Liver (tissue), 3 donors: ENCODE data around the gene C15orf39.
"Not testable (repeated sequence)": the region's sequence is repeated elsewhere in the genome, so short reads cannot be mapped to it uniquely, and the experiment has no call there.

Experiments
- FOXA2 ChIP-seq: IDR thresholded peaks from 2 replicates; pipeline ENCODE4 v1.6.1; 2016; ENCODE audit warnings: antibody characterized with exemption
- GABPA ChIP-seq, 2 donors: IDR thresholded peaks in 1 of 2; conservative IDR thresholded peaks in 1 of 2; 2 replicates each; pipeline ENCODE4 v1.6.1; 2016; ENCODE audit warnings: antibody characterized with exemption in 2 of 2, mild to moderate bottlenecking in 1 of 2, moderate library complexity in 1 of 2
- HNF4A ChIP-seq, 2 donors: conservative IDR thresholded peaks; 2 replicates each; pipeline ENCODE4 v1.6.1; 2016; ENCODE audit warnings: antibody characterized with exemption in 2 of 2, mild to moderate bottlenecking in 2 of 2
- RAD21 ChIP-seq, 2 donors: IDR thresholded peaks; 2 replicates each; pipeline ENCODE4 v1.6.1; 2016; ENCODE audit warnings: antibody characterized with exemption in 2 of 2, mild to moderate bottlenecking in 2 of 2
- SP1 ChIP-seq: IDR thresholded peaks from 2 replicates; pipeline ENCODE4 v1.6.1; 2018; ENCODE audit warnings: antibody characterized with exemption, mild to moderate bottlenecking
- TAF1 ChIP-seq: conservative IDR thresholded peaks from 2 replicates; pipeline ENCODE4 v1.6.1; 2016; ENCODE audit warnings: antibody characterized with exemption, mild to moderate bottlenecking
- TF ChIP-seq, protein P1 (sequence below): fragments of 150-350 bp; IDR thresholded peaks from 2 replicates; pipeline ENCODE4 v1.5.1; 2017; ENCODE audit warnings: improper control_type of control experiment, low read depth, low read length; ENCODE audit not compliant: missing input control
- TF ChIP-seq, protein P2 (sequence below): IDR thresholded peaks from 2 replicates; pipeline ENCODE4 v1.6.1; 2016; ENCODE audit warnings: antibody characterized with exemption
- donor health status: healthy.
- donor health status: healthy.

DNA sequence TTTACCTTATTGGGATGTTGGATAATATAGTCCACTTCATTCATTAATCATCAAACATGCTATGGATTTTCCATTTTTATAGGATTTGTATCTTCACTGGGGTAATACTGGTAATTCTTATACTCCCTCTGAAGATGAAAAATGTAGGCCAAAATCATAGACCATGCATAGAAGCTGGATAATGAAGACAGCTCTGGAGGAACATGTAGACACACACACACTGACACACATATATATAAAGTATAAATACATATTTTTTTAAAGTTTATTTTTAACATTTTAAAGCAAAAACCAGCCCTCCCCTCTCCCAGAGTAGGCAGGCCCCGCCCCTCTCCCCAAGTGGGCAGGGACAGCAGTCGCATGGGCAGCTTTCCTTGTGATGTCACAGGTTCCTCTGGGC, 56.4 kb downstream of the C15orf39 start, which contains the start of gene GOLGA6C:
- TF ChIP-seq, protein P1, sequence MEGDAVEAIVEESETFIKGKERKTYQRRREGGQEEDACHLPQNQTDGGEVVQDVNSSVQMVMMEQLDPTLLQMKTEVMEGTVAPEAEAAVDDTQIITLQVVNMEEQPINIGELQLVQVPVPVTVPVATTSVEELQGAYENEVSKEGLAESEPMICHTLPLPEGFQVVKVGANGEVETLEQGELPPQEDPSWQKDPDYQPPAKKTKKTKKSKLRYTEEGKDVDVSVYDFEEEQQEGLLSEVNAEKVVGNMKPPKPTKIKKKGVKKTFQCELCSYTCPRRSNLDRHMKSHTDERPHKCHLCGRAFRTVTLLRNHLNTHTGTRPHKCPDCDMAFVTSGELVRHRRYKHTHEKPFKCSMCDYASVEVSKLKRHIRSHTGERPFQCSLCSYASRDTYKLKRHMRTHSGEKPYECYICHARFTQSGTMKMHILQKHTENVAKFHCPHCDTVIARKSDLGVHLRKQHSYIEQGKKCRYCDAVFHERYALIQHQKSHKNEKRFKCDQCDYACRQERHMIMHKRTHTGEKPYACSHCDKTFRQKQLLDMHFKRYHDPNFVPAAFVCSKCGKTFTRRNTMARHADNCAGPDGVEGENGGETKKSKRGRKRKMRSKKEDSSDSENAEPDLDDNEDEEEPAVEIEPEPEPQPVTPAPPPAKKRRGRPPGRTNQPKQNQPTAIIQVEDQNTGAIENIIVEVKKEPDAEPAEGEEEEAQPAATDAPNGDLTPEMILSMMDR = not testable (repeated sequence)
- not testable (repeated sequence) for TF ChIP-seq HNF4A (conservative IDR thresholded peaks at IDR 0.05); GABPA (IDR thresholded peaks at IDR 0.05 in 1 of 2, conservative IDR thresholded peaks at IDR 0.05 in 1 of 2); TAF1; RAD21 (IDR thresholded peaks at IDR 0.05); SP1; FOXA2
- TF ChIP-seq, protein P2, sequence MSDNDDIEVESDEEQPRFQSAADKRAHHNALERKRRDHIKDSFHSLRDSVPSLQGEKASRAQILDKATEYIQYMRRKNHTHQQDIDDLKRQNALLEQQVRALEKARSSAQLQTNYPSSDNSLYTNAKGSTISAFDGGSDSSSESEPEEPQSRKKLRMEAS = not testable (repeated sequence)
